HG02678 (cell line): ENCODE results near the gene ERVFRD-1.
"Not testable (repeated sequence)": the region's sequence is repeated elsewhere in the genome, so short reads cannot be mapped to it uniquely, and the experiment has no call there.

ENCODE experiments used
- ATAC-seq: cut with Tn5 transposase; IDR thresholded peaks from one replicate; pipeline ENCODE4 v1.9.1; 2021; ENCODE audit warnings: mild to moderate bottlenecking, moderate library complexity; ENCODE audit not compliant: unreplicated experiment

The ERVFRD-1 gene

GRCh38 chr6:11129908-11130565 lies 18.5 kb upstream of the ERVFRD-1 start:
- ATAC-seq = no peak

DNA sequence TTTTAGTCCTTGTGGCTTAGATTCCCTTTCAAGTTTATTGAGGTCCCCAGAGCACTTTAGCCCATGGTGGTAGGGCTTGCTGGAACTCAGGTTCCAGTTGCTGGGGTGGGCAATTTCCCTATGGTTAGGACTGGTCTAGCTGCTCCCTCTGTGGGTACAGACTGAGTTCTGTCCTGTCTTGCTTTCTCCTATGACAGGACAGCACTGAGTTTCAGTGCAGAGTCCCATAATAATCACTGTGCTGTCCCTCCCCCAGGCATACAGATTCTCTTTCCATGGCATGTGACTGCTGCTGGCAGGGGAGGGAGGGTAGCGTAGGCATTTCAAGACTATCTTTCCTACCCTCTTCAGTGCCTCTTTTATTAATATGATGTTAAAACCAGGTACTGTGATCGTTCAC lies 17.1 kb upstream of the ERVFRD-1 start:
- no peak for ATAC-seq

DNA sequence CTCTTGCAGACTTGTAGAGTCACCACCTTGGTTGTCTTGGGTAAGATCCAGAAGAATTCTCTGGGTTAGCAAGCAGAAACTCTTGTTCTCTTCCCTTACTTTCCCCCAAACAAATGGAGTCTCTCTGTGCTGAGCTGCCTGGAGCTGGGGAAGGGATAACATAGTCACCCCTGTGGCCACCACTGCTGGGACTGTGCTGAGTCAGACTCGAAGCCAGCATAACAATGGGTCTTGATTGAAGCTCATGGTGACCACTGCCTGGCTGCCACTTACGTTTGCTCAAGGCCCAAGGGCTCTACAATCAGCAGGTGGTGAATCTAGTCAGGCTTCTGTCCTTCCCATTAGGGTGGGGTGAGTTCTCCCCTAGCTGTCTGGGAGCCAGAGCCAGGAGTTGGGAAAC lies 15.4 kb upstream of the ERVFRD-1 start:
- no peak for ATAC-seq

GRCh38 chr6:11123978-11124377 lies 12.5 kb upstream of the ERVFRD-1 start:
- no peak for ATAC-seq

GRCh38 chr6:11122380-11122779 lies 10.9 kb upstream of the ERVFRD-1 start:
- ATAC-seq = no peak

- no peak for ATAC-seq
Measured at GRCh38 chr6:11121851-11122250, 10.3 kb upstream of the ERVFRD-1 start.

- ATAC-seq = no peak
Measured at GRCh38 chr6:11120271-11121005, 8.9 kb upstream of the ERVFRD-1 start.

GRCh38 chr6:11115808-11116536 lies 4.4 kb upstream of the ERVFRD-1 start:
- not testable (repeated sequence) for ATAC-seq

- ATAC-seq = no peak
Measured at GRCh38 chr6:11113038-11113437, 1.5 kb upstream of the ERVFRD-1 start.

DNA sequence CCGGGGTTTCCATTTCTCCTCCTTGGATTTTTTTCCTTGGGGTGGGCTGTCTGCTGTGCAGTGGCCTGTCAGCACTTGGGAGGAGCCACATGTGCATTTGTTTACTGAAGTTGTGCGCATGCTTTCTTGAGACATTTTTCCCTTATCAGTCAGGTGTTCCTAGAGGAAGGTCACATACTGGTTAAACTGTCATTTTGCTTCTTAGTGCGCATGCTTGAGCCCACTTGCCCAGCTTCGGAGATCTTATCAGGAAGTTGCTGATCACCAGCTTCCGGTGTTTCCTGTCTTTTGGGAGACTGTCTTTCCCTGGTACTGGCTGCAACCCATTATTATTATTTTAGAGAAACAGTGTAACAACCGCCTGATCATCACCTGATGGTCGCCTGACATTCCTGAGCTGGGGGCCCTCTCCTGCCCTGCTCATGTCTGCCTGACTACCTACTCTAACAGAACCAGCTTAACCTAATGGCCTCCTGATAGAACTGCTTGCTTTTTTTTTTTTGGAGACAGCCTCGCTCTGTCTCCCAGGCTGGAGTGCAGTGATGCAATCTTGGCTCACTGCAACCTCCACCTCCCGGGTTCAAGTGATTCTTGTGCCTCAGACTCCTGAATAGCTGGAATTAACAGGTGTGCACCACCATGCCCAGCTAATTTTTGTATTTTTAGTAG lies 378 bp upstream of the ERVFRD-1 start:
- ATAC-seq = no peak

DNA sequence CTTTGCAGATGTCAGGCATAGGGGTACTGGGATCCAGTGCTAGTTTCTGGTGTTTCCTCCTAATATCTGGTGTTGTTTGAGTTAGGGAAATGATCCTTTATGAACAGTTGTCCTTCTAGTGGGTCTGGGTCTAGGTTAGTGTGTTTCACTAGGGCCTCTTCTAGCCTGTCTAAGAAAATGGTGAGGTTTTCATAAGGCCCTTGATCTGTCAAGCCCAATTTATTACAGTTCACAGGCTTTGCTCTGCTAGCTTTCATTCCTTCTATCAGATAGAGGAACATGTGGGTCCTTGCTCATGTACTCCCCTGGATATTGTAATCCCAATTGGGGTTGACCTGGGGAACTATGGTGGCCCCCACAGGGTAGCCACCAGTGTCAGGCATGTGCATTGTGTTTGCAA lies 2.8 kb downstream of the ERVFRD-1 start:
- no peak for ATAC-seq

GRCh38 chr6:11103065-11103464 lies 8.5 kb downstream of the ERVFRD-1 start:
- ATAC-seq = no peak

- no peak for ATAC-seq
Measured at GRCh38 chr6:11101417-11101816, 10.1 kb downstream of the ERVFRD-1 start.

DNA sequence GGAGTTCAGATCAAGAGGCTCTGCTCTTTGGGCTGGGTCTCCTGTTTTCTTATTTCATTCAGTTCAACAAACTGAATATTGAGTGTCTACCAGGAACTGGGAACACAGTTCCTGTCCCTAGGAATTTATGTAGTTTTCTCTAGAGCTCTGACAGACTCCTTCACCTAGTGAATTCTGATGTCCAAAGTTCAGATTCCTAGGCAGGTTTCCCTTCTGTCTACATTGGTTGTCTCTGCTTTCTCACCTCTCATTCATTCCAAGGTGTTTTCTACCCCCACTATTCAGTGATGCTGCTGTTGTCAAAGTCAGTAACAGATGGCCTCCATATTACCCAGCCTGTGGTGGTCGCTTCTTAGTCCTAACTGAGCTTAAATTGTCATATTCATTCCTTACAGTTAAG lies 13.5 kb downstream of the ERVFRD-1 start:
- no peak for ATAC-seq

DNA sequence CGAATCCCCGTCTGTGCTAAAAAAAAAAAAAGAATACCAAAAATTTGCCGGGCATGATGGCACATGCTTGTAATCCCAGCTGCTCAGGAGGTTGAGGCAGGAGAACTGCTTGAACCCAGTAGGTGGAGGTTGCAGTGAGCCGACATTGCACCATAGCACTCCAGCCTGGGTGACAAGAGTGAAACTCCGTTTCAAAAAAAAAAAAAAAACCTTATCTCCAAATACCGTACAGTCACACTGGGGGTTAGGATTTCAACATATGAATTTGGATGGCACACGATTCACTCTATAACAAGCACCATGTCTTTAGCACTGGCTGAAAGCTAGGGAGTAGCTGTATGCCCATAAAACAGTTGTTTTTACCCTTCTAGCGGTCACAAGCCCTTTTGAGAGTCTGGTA lies 14.0 kb downstream of the ERVFRD-1 start:
- no peak for ATAC-seq

- no peak for ATAC-seq
Measured at GRCh38 chr6:11096109-11096508, 15.4 kb downstream of the ERVFRD-1 start.

GRCh38 chr6:11094941-11095340 lies 16.6 kb downstream of the ERVFRD-1 start:
- no peak for ATAC-seq

DNA sequence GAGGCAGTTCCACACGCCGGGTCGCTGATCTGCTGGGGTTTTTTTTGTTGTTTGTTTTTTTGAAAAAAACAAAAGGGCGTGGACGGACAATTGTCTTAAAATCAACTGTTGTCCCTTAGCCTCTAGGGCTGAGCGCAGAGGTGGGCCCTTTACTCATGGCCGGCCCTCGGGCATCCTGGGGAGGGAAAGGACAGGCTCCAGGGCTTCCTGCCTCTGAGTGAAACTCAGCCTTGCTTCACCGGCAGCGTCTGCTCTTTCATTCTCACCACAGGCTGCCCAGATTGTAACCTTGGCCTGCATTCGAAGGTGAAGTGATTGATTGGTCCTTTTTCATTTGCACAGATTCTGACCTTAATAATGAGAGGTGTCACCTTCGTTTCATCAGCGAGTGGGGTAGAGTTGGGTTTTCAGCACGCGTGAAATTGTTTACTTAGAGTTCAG lies 17.1 kb downstream of the ERVFRD-1 start:
- peak; percentile 34 for ATAC-seq

- ATAC-seq = peak; percentile 90
Measured at GRCh38 chr6:11093626-11094410, 17.7 kb downstream of the ERVFRD-1 start, which contains the start of gene SMIM13. SMIM13 (plus strand) TSS chr6:11093834; CDS start chr6:11094314, 480 bp downstream.

- ATAC-seq = peak; percentile 19
Measured at GRCh38 chr6:11093376-11093625, 18.2 kb downstream of the ERVFRD-1 start.
